COLO829 (cell line): Measurements from ENCODE around the gene CHRM2.

Source experiments
- DNase-seq: peaks from one replicate; pipeline ENCODE4 v3.0.0; 2012; ENCODE audit warnings: low spot score

CHRM2 gene

DNA sequence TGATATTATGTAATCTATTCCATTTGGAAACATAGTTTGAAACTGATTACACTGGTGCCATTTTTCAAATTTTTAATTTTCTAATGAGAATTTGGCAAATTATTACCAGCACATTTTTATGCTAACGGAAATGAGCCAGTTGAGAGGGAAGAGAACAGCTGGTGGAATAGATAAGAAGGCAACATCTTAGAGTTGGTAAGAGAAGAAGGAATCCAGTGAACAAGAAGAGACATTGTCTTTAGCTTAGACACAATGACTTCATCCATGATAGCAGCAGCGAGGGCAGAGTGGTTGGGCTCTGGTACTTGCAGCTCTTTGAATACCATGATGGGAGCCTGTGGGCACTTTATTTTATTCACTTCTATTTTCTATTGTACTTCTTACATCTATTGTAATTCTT lies 89.6 kb downstream of the CHRM2 start:
- peak; percentile 63 for DNase-seq

DNA sequence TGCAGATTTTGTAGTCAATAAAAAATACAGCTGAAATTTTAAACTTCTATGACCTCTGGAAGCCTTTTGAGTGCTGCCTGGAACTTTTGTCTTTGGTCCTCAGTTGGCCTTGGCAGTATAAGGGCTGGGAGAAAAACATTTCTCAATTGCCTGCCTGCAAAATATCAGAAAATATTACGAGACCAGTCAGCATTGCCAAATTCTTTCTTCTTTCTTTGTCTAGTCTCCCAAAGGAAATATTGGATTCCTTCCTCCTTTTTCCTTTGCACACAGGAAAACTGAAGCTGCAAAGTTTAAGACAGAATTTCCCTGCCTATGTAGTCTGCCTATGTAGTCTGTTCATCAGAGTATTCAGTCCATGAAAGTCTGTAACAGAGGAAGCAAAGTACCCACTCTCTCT lies 95.9 kb downstream of the CHRM2 start:
- no peak for DNase-seq

DNA sequence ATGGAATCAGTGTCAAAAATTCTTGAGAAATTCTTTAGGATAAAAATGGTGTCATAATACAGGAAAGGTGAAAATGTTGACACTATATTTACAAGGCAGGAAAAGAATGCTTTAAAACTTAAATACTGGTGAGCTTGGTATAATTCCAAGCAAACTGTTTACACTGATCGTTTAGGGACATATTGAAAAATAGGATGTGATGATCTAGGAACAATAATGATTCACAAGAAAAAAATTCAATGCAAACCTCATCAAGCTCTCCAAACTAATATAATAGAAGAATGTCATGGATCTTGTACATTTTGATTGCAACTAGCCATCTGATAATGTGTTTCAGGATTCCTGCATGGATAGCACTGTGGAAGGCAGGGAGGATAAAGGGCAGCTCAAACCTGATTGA lies 98.4 kb downstream of the CHRM2 start:
- no peak for DNase-seq

DNA sequence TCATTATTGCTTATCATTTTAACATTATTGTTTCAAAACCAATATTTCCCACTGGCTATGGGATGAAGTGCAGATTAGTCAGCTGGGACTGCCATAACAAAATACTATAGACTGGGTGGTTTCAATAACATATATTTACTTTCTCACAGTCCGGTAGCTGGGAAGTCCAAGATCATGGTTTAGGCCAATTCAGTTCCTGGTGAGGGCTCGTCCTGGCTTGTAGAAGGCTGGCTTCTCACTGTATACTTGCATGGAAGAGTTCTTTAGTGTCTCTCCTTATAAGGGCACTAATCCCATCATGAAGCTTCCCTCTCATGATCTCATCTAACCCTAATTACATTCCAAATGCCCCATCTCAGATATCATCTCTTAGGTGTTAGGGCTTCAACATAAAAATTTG lies 101.3 kb downstream of the CHRM2 start:
- no peak for DNase-seq

DNA sequence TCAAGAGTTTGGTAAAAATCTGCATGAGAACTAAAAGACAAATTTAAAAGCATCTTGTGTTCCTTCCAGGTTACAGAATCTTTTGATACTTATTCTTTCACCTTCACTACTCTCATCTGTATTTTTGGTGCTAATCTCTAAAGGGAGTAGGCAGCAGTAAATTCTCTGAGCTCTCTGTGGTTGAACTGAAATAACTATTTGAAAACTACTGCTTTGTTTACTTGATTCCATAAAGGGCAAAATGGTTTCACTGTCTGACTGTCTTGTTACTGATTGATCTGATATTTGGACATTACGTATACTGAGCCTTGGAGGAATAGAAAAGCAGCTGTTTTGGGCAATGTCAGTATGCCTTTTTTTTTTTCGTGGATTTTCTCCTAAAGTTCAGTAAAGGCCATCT lies 103.3 kb downstream of the CHRM2 start:
- DNase-seq, result no peak

DNA sequence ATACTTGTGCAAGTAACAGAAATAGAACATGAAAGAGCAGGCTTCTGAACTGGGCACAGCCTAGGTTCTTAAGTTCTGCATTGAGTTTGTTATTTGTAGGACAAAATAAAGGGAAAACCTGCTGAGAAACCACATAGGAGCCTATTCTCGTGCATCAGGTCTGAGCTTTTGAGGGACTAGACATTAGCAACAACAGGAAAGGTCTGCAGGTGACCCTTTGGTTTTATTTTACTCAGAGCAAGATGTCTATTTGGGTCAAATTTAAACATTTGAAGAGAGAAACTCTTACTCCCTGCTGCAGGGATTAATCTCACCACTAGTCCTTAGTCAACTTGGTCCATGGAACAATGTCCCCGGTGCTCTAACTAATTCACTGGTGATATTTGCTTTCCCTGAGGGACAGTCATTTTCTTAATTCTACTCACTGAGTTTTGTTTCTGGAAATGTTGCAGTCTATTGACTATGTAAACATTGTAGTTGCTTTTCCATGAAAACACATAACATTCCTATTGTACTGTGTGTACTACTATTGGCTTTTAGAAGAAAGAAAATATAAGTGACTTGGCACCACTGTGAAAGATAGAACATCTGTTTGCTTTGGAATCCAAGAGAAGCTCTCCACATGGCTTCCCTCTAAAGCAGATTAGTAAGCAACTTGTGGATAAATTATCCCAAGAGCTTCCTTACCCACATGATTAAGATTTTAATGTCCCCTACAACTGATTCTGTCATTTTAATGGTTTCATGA lies 108.2 kb downstream of the CHRM2 start:
- DNase-seq, result no peak

DNA sequence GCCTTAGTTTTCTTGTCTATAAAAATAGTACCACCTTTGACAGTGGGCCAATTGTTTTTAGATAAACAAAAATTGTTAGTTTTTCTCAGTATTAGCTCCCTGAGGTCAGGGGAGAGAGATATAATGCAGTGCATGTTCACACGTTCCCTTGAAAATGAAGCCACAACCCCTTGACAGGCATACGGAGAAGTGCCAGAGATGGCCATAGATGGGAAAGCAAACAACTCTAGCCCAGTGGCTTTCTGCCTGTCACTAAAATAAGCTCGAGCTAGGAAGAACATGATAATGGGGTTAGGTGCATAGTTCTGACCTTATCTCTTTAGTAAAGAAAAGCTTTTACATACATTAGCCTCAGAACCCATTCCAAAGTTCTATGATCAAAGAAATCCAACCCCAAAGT lies 124.9 kb downstream of the CHRM2 start:
- DNase-seq, result no peak

DNA sequence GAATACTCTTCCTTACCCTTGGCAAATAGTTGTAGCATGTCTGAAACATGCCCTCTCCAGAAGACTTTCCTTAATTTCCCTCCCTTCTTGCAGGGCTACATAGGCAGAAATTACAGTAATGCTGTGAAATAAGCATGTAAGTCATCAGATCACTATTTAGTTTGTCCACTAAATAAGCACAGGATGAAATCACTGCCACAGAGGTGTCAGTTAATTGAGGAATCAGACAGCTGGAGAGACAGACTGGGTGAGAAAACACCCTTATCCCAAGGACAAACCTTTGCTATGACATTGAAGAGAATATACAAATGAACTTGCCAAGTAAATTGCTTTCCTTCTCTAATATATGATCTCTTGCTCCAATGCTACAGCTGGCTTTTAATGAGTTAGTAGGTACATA lies 129.3 kb downstream of the CHRM2 start:
- DNase-seq, result no peak

DNA sequence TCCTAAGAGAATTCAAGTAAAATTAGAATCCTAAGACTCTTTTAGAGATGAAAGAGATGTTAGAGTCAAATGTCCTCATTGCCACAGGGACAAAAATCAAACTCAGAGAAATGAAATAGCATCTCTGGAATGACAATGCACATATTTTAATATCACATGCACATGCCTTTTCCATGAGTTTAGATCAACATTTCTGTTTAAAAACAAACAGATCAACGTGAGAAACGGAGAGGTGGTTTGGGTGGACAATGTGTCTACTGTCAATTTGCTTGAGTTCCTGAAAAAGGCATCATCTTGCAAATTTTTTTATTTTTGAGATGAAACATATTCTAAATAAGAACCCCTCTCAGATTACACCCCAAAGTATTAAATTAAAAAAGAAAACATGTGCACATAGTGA lies 130.0 kb downstream of the CHRM2 start:
- no peak for DNase-seq

DNA sequence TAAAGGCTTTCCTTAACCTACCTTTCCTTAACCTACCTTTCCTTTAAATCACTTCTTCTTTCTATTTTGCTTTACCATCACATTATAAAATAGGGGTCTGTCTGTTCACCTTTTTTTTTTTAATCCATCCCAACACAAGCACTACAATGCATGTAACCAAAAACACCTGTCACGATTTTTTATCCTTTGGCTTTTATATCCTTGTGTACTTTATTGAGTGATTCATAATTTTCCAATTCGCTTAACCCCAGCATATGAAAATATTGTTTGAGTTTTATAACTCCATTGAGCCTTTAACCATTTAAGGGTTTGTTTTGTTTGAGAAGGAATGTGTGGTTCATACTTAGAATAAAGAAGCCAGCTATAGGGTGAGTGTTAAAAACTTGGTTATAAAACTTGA lies 132.2 kb downstream of the CHRM2 start:
- no peak for DNase-seq

DNA sequence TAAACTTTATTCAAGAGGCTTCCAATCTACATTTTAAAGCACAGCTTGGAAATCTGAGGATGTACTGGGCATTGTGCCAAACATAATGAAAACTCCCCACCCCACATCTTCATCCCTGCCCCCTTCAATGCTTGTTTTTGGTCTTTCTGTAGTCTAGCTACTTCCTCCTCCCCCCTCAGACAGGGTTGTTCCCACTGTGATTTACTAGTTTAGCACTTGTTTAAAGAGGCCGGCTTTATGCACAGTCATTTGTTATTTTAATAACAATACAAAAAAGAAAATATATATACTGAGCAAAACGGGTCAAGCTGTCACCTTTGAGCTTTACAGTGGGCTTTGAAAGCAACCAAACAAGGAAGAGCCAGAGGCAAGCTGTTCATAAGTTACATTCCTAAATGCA lies 132.6 kb downstream of the CHRM2 start:
- no peak for DNase-seq

DNA sequence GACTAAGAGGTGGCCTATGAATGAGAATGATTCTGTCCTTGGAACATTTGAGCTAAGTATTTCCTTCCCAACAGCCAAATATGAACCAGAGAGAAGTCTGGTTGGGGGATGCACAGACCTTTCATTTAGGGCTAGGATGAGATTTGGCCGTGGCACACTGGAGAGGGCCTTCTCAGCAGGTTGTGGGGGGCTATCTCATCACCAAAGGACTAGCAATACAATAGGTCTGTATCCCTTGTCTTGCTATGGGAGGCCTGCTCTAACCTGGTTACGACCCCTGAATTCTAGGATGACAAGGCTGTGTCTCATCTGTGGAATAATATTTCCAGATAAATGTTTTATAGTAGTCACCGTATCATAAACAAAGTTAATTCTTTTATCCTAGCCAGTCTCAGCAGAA lies 133.0 kb downstream of the CHRM2 start:
- DNase-seq, result no peak

DNA sequence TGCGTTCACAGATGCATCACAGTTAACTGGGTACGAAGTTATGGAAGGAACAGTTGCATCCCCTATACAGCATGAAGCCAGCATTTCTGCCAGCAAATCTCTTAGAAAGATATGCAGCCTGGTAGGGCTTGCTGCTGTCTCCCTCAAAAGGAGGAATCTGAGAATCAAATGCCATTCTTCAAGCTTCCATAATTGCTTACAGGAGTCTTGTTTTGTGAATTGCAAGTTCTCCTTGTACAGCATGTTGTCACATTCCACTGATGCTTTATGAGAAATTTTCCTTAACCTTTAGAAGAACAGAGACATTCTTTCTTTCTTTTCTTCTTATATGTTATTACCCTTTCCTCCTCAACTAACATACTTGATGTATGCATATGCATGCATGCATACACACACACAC lies 134.6 kb downstream of the CHRM2 start:
- no peak for DNase-seq

DNA sequence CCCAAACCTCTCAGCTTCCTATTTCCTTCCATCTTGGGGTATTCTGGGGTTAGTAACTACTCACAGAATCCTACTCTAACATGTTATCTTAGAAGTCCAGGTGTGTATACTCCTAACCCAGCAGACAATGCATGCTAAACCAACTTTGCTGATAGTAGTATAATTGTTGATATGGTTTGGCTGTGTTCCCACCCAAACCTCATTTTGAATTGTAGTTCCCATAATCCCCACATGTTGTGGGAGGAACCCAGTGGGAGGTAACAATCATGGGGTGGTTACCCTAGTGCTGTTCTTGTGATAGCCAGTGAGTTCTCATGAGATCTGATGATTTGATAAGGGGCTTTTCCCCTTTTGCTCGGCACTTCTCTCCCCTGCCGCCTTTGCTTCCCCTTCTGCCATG lies 135.1 kb downstream of the CHRM2 start:
- no peak for DNase-seq

DNA sequence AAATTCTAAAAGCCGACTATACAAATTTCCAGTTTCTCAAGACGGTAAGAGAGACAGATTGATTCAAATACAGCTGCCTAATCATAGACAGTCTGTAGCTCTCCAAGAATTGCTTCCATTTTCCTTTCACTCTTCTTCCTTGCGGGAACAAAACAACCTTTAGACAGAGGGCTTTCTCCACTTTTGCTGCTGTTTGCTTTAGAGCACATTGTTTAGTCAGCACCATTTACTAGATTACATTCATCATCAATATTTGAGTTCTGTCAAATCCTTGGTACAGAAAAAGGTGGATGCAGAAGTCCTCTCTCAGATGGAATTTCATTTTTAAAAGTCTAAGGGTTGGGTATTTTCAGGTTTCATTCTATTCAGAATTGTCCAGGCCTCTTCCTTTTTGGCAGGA lies 137.4 kb downstream of the CHRM2 start:
- no peak for DNase-seq

DNA sequence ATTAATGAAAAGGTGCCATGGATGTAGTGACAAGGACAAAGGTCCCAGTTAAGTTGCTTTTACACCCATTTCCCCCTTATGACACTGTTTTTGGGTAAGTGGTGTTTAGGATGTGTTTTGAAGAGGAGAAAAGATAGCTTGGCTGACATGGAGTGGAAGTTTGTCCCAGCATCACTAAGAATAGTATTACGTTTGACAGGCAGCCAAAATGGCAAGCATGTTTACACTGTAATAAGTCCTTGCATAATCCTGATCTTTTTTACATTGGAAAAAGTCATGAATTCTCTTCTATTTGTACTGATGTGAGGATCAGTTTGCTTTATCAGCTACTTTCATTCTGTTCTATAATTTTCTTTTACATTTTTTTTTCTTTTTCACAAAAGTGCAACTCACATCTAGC lies 137.8 kb downstream of the CHRM2 start:
- no peak for DNase-seq

DNA sequence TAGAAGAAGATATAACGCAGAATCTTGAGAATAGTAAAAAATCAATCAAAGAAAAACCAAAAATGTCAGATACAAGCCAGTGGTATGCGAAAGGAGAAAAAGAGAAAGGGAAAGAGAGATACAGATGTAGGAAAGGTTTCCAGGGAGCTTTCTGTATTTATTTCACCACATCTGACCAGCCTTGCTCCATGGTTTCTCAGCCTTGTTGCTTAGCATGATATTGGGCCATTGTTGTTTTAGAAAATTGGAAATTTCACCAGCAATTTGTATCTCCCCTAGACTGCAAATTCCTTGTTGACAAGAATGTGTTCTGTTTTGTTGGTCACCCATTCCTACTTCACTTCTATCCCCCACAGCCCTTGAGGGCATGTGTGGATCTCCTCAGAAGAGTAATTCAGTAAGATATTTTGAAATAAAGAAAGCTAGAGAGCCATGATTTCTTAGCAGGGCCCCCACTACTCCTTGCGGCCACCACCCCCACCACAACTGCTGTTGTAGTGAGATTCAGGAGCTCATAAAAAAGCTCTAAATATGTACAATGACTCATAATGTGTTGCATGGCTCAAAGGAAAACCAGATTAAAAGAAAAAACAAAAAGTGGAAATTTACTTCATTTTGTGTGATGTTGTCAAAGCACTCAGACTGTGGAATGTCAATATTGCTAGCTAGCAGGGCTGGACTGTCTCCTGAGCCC lies 138.7 kb downstream of the CHRM2 start:
- no peak for DNase-seq

DNA sequence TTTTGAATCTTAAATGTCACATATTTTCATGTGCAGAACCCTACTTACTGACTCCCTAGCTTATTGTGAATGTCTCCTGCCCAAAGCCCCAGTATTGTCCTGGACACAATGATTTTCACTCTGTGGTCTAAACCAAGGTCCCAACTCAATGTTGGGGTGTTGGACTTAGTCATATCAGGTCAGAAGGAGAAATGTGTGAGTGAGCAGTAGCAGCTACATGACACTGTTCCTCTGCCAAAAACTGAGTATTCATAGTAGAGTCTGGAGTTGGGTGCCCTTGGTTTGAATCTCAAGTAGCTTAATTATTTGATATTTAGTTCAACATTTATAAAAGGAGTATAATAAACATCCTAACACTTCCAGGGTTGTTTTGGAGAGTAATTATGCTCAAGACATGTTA lies 141.0 kb downstream of the CHRM2 start:
- no peak for DNase-seq

DNA sequence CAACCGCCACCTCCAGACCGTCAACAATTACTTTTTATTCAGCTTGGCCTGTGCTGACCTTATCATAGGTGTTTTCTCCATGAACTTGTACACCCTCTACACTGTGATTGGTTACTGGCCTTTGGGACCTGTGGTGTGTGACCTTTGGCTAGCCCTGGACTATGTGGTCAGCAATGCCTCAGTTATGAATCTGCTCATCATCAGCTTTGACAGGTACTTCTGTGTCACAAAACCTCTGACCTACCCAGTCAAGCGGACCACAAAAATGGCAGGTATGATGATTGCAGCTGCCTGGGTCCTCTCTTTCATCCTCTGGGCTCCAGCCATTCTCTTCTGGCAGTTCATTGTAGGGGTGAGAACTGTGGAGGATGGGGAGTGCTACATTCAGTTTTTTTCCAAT lies 146.6 kb downstream of the CHRM2 start:
- no peak for DNase-seq

DNA sequence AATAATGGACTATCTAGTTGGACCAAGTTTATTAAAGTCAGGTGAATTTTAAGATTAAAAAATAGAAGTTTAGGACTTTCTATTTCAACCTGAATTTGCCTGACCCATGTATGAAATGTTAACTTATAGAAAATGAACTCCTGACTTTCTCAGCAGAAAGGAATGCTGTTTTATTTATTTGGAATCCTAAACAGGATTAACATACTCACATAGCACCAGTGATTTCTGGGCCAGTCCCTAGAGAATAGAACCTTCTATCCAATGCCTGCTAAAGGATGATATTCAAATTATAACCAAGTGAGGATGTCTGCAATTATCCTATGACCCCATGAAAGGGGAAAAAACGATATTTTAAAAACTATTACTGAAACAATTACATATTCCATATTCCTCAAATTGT lies 148.8 kb downstream of the CHRM2 start:
- no peak for DNase-seq

DNA sequence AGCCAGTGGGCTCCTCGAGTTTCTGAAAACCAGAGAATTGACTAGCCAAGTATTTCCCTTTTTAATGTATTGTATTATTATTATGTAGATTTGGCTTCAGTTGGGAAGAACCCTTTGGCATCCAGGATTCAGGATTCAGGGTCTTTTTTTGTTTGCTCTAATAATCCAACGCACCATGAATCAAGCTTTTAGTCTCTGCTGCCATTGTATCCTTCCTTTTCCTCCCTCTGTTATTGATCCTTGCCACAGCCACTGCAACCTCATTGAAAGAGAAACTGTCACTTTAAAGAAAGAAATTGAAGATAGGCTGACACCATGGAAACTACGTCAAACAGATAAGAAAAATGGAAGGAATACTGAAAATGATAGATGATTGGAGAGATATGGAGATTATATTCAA lies 150.0 kb downstream of the CHRM2 start:
- no peak for DNase-seq

DNA sequence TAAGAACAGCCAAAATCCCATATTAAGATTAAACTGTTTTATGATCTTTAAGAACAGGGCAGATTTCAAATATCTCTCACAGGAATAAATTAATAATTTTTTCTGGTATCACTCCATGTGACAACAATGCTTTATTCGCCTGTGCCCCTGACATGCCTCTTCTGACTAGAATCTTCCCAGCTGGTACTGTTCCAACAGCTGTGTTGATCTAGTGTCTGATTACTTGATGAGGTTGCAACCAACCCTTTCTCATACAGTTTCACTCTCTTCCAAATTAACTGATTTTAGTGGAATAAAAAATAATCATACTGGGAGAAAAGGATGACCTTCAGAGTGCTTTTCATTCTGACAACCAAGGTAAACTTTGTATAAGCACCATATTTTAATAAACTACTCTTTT lies 151.9 kb downstream of the CHRM2 start:
- DNase-seq, result no peak

DNA sequence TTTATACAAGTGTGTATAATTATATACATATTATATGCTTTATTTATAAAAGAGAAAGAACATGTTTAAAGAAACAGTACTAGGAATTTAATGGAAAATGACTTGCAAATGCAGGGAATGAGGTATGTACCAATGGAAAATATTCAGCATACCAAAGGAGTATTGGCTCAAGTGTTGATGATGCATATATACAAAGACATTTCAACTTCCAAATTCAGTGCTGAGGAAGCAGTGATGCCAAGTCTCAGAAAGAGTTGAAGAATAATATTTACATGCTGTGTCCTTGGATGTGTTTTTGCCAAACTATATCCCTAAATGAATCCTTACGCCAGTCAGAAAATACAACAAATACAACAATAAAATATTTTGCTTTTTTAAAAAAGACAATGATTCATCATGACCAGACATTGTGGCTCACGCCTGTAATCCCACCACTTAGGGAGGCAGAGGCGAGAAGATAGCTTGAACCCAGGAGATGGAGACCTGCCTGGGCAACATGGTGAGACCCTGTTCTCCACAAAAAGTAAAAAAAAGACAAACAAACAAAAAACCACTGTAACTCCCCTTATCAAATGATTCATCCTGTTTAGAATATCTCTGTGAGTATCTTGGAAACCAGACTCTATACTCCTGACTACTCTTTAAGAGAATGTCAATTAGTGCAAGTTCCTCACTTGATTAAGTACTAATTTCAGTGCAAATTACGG lies 157.2 kb downstream of the CHRM2 start:
- DNase-seq, result no peak

DNA sequence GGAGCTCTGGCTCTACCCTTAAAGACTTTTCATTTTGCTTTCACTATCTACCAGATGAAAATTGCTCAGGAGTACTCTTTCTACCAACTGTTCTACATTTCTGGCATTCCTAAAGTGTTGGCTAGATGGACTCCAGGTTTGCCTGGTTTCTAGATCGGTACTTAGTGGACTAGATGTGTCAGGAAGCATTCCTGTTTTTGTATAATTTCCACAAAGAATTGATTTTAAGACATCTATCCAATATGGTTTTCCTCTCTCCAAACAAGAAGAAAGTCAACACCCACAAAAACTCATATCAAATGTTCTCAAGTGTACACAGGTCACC lies 157.7 kb downstream of the CHRM2 start:
- no peak for DNase-seq
